ENCODE results near the gene TUBA1C. TPM values are rescaled to one million over a fixed set of nuclear protein-coding genes. Genes with fewer than 3 reads are reported as not detected.
"Not testable (repeated sequence)": the region's sequence is repeated elsewhere in the genome, so short reads cannot be mapped to it uniquely, and the experiment has no call there.

Gene TUBA1C
- total RNA-seq, 1 donor from 2014 or later, result 218 TPM

DNA sequence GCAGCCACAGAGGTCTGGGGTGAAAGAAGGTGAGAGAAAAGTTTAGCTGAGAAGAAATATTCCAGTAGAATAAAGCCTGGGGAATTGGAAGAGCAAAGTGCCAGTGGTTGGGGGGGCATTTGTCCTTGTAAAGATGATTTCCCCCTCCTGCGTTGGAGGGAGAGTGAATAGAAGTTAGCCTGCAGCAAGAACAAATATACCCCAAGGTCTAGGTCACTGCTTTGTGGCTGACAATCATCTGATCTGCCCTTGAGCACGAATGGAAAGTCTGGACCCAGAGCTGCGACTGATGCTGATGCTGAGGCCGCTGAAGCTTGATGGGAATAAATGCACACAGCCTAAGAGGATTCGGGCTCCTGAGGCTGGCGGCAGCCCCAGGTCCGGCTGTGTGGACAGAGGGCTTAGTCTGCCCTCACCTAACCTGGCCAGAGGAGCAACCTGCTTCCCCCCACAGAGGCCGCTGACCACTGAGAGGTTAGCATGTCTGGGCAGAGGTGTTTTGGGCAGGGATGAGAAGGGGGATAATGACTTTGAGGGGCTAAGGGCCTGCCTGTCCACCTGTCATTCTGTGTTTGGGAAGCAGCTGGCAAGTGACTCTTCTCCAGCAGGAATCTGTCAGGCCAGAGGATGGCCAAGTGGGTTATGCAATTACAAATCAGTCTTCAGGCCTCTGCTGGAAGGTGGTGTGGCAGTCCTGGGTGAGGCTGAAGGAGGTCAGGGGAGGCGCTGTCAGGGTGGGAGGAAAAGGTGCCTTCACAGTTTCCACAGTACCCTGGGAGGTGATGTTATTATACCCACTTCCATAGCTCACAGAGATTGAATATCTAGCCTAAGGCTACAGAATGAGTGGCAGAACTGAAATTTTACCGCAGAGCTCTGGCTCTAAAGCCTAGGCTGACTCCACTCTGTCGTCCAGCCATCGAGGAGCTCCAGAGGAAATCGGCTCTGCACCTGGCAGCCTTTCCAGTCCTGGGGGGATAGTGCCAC is 11.7 kb downstream of the TUBA1C start:
- peaks cover 0 to 21% of the 10 kb centered on the region in 2 donors for H3K36me3 ChIP-seq
- H3K4me3 ChIP-seq, result no peak overlapping the region
- no peak for TF ChIP-seq POLR2AphosphoS5 (IDR thresholded peaks at IDR 0.05; ENCODE audit: insufficient read depth in 1 of 2, low read depth in 1 of 2)
- no peak for TF ChIP-seq CTCF (IDR thresholded peaks at IDR 0.05)
- TF ChIP-seq POLR2A (IDR thresholded peaks at IDR 0.05), result no peak
- no peaks in the 10 kb centered on the region for H3K27me3 ChIP-seq
- H3K9me3 ChIP-seq, result no peaks in the 10 kb centered on the region
- no peak overlapping the region for H3K27ac ChIP-seq
- no peaks in the 10 kb centered on the region for H3K4me1 ChIP-seq
- DNase-seq (ENCODE audit: extremely low spot score in 2 of 2), result no peak
- intact Hi-C loops (cut with DNase I), result no loop called here

DNA sequence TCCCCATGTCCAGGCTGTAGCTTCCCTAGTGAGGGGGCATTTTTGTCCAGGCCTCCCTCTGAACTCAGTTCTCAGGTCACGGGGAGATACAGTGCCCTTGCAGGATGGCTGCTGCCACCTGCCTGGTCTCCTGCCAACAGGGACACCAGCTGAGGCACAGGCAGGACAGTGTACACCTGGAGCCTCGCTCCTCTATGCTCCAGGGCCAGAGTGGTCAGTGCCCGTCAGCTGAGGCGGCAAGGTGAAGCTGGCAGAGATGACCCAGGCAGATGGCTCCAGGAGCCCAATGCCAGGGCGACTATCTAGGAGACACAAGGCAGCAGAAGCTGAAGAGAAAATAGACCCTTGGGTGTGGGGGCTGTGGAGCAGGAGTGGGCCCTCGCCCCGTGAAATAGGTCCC is 12.6 kb downstream of the TUBA1C start:
- H3K36me3 ChIP-seq, result peaks cover 0 to 15% of the 10 kb centered on the region in 2 donors
- no peak overlapping the region for H3K27ac ChIP-seq
- no peaks in the 10 kb centered on the region for H3K27me3 ChIP-seq
- H3K4me1 ChIP-seq, result no peaks in the 10 kb centered on the region
- no peaks in the 10 kb centered on the region for H3K9me3 ChIP-seq
- intact Hi-C loops (cut with DNase I), result no loop called here
- no peak overlapping the region for H3K4me3 ChIP-seq
- TF ChIP-seq POLR2A (IDR thresholded peaks at IDR 0.05) (no peak), POLR2AphosphoS5 (IDR thresholded peaks at IDR 0.05; ENCODE audit: insufficient read depth in 1 of 2, low read depth in 1 of 2) (no peak), CTCF (IDR thresholded peaks at IDR 0.05) (no peak)
- no peak for DNase-seq (ENCODE audit: extremely low spot score in 2 of 2)

DNA sequence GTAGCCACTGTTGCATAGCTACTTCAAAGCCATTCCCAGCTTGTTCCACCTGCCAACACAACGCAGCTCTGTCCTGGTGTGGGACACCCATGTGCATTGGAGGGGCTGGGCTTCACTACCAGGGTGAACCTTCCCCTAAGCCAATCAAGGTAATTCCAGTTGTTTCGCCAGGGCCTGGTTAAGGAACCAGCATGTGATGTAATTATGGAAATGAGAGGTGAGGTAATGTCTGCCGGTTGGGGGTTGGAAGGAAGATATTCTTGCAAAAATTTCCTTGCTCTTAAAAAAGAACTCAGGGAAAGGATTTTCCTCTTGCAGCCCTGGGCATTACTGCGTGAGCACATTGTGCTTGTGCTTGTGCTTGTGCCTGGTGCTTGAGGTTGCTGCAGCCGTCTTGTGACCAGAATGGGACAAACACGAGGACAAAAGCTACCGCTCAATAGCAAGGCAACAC is 14.9 kb downstream of the TUBA1C start:
- no peak overlapping the region for H3K4me3 ChIP-seq
- H3K9me3 ChIP-seq, result no peaks in the 10 kb centered on the region
- no peak for DNase-seq (ENCODE audit: extremely low spot score in 2 of 2)
- H3K27ac ChIP-seq, result no peak overlapping the region
- no peaks in the 10 kb centered on the region for H3K27me3 ChIP-seq
- no peaks in the 10 kb centered on the region for H3K36me3 ChIP-seq
- no peaks in the 10 kb centered on the region for H3K4me1 ChIP-seq
- intact Hi-C loops (cut with DNase I), result no loop called here
- TF ChIP-seq POLR2A (IDR thresholded peaks at IDR 0.05), result no peak
- TF ChIP-seq CTCF (IDR thresholded peaks at IDR 0.05), result no peak
- no peak for TF ChIP-seq POLR2AphosphoS5 (IDR thresholded peaks at IDR 0.05; ENCODE audit: insufficient read depth in 1 of 2, low read depth in 1 of 2)

- H3K27me3 ChIP-seq; H3K4me1 ChIP-seq; H3K36me3 ChIP-seq; H3K27ac ChIP-seq; H3K4me3 ChIP-seq; DNase-seq (ENCODE audit: extremely low spot score in 2 of 2); H3K9me3 ChIP-seq; intact Hi-C loops (cut with DNase I): not testable (repeated sequence)
Observed at GRCh38 chr12:49280545-49280944, 15.7 kb downstream of the TUBA1C start.

- Histone ChIP-seq H3K36me3 (no peaks in the 10 kb centered on the region), H3K27ac (no peak overlapping the region), H3K9me3 (no peaks in the 10 kb centered on the region), H3K4me1 (no peaks in the 10 kb centered on the region), H3K4me3 (no peak overlapping the region), H3K27me3 (no peaks in the 10 kb centered on the region)
- intact Hi-C loops (cut with DNase I), result no loop called here
- TF ChIP-seq CTCF (IDR thresholded peaks at IDR 0.05) (no peak), POLR2AphosphoS5 (IDR thresholded peaks at IDR 0.05; ENCODE audit: insufficient read depth in 1 of 2, low read depth in 1 of 2) (no peak), POLR2A (IDR thresholded peaks at IDR 0.05) (no peak)
- no peak for DNase-seq (ENCODE audit: extremely low spot score in 2 of 2)
Observed at GRCh38 chr12:49282302-49282701, 17.4 kb downstream of the TUBA1C start.

GRCh38 chr12:49282740-49283375 is 18.0 kb downstream of the TUBA1C start:
- H3K4me1 ChIP-seq; intact Hi-C loops (cut with DNase I); H3K36me3 ChIP-seq; H3K4me3 ChIP-seq; H3K9me3 ChIP-seq; H3K27ac ChIP-seq; DNase-seq (ENCODE audit: extremely low spot score in 2 of 2); H3K27me3 ChIP-seq: not testable (repeated sequence)
